Parathyroid adenoma (tissue), 2 donors: ENCODE measurements around the gene AUTS2.

Source experiments
- H2AFZ ChIP-seq: fragments of 300-600 bp; sonication (generic); one replicate; pipeline ENCODE4 v1.7.0; 2017; ENCODE audit warnings: antibody characterized with exemption, mild to moderate bottlenecking
- H3K27ac ChIP-seq: fragments of 300-600 bp; sonication (generic); one replicate; pipeline ENCODE4 v1.7.0; 2017
- H3K27me3 ChIP-seq: fragments of 300-600 bp; sonication (generic); one replicate; pipeline ENCODE4 v1.7.0; 2017; ENCODE audit warnings: low read length; ENCODE audit not compliant: control insufficient read depth, insufficient read depth
- H3K36me3 ChIP-seq: fragments of 300-600 bp; sonication (generic); one replicate; pipeline ENCODE4 v1.7.0; 2017; ENCODE audit warnings: low read length; ENCODE audit not compliant: control insufficient read depth, insufficient read depth
- H3K4me1 ChIP-seq: fragments of 300-600 bp; sonication (generic); one replicate; pipeline ENCODE4 v1.7.0; 2017; ENCODE audit warnings: control low read depth
- H3K4me2 ChIP-seq: fragments of 300-600 bp; sonication (generic); one replicate; pipeline ENCODE4 v1.7.0; 2017; ENCODE audit warnings: low read length
- H3K4me3 ChIP-seq: fragments of 300-600 bp; sonication (generic); one replicate; pipeline ENCODE4 v1.7.0; 2017; ENCODE audit warnings: low read depth, low read length
- H3K79me2 ChIP-seq: fragments of 300-600 bp; sonication (generic); one replicate; pipeline ENCODE4 v1.7.0; 2017; ENCODE audit warnings: control low read depth
- H3K9ac ChIP-seq: fragments of 300-600 bp; sonication (generic); one replicate; pipeline ENCODE4 v1.7.0; 2017; ENCODE audit warnings: mild to moderate bottlenecking
- H3K9me3 ChIP-seq: fragments of 300-600 bp; sonication (generic); one replicate; pipeline ENCODE4 v1.7.0; 2017; ENCODE audit warnings: low read length; ENCODE audit not compliant: control insufficient read depth
- CTCF ChIP-seq: fragments of 300-600 bp; sonication (generic); IDR thresholded peaks from one replicate; pipeline ENCODE4 v1.7.0; 2017; ENCODE audit warnings: antibody characterized with exemption, mild to moderate bottlenecking
- donor health status: primary hyperparathyroidism.

The AUTS2 gene

GRCh38 chr7:70472601-70473237 lies 874.4 kb downstream of the AUTS2 start:
- Histone ChIP-seq H3K9ac (no peak overlapping the region), H3K4me3 (no peak overlapping the region), H3K27me3 (no peaks in the 10 kb centered on the region), H3K4me2 (no peak overlapping the region), H3K9me3 (no peaks in the 10 kb centered on the region), H3K4me1 (no peaks in the 10 kb centered on the region), H3K36me3 (no peaks in the 10 kb centered on the region), H3K27ac (no peak overlapping the region), H3K79me2 (no peaks in the 10 kb centered on the region), H2AFZ (no peak overlapping the region)
- no peak for TF ChIP-seq CTCF

GRCh38 chr7:70474639-70475234 lies 876.5 kb downstream of the AUTS2 start:
- Histone ChIP-seq H3K36me3 (no peaks in the 10 kb centered on the region), H3K27me3 (no peaks in the 10 kb centered on the region), H3K4me3 (no peak overlapping the region), H3K27ac (no peak overlapping the region), H3K4me1 (no peaks in the 10 kb centered on the region), H3K9me3 (no peaks in the 10 kb centered on the region), H3K79me2 (no peaks in the 10 kb centered on the region), H3K4me2 (no peak overlapping the region), H2AFZ (no peak overlapping the region), H3K9ac (no peak overlapping the region)
- no peak for TF ChIP-seq CTCF

DNA sequence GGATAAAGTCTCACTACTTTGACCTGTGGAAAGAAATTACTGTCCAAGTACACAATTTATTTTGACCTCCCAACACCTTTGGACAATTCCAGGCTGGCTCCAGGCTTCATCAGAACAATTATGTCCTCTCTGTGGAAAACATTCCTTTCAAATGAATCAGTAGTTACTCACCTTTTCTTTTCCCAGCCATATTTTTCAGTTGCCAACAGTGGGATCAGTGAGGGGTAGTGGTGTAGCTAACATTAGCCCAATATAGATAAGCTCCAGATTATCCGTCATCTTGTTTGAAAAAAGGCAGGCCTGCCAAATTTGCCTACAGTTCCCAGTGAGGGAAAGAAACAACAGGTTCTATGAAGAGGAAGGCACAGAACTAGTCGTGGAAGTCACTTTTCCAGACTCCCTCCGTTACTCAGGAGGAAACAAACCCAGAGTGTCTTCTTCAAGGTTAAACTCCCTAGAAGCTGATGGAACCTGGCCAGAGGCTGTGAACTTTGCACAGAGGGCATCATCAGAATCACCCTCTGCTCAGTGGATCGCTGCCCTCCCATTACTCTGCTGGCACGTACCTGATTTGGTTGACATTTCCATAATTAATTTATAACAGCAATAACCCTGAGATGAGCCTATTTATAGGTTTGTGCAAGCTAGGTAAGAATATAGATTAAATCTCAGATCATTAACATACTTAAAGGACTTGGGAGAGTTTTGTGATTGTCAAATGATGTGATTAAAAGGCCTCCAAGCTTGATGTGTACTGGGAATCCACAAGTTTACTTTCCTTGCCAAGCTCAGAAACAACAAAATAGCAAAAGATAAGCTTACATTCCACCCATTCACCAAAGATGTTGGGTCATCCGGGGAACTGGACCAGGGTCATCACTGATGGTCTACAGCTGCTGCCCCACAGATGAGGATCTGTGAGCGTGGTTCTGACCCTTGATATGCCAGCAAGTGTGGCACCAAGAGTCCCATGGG lies 879.0 kb downstream of the AUTS2 start:
- H2AFZ ChIP-seq, result no peak overlapping the region
- H3K4me3 ChIP-seq, result no peak overlapping the region
- no peaks in the 10 kb centered on the region for H3K4me1 ChIP-seq
- no peaks in the 10 kb centered on the region for H3K79me2 ChIP-seq
- H3K27me3 ChIP-seq, result no peaks in the 10 kb centered on the region
- no peaks in the 10 kb centered on the region for H3K9me3 ChIP-seq
- H3K4me2 ChIP-seq, result no peak overlapping the region
- no peak overlapping the region for H3K9ac ChIP-seq
- H3K36me3 ChIP-seq, result no peaks in the 10 kb centered on the region
- H3K27ac ChIP-seq, result no peak overlapping the region
- no peak for TF ChIP-seq CTCF

- Histone ChIP-seq H3K9ac (no peak overlapping the region), H3K27ac (no peak overlapping the region), H3K79me2 (no peaks in the 10 kb centered on the region), H2AFZ (no peak overlapping the region), H3K4me2 (no peak overlapping the region), H3K27me3 (no peaks in the 10 kb centered on the region), H3K4me3 (no peak overlapping the region), H3K36me3 (no peaks in the 10 kb centered on the region), H3K9me3 (no peaks in the 10 kb centered on the region), H3K4me1 (no peaks in the 10 kb centered on the region)
- no peak for TF ChIP-seq CTCF
Measured at GRCh38 chr7:70479153-70480021, 881.1 kb downstream of the AUTS2 start.
